Caki2 (cell line): ENCODE data around the gene LIN28B. TPM values are rescaled to one million over a fixed set of nuclear protein-coding genes. Genes with fewer than 3 reads are reported as not detected.
"Not testable (repeated sequence)": the region's sequence is repeated elsewhere in the genome, so short reads cannot be mapped to it uniquely, and the experiment has no call there.

ENCODE experiments used
- DNase-seq: peaks from one replicate; pipeline ENCODE4 v3.0.0-alpha.2; 2015; ENCODE audit warnings: low read depth
- in situ Hi-C: cut with HindIII; loops from 2 replicates; pipeline ENCODE4 v1.10.0; 2016; ENCODE audit warnings: low sequenced_read_pairs, low pct_unique_long_range_greater_than_20kb, mixed read lengths
- total RNA-seq: library from RNA; depleted of rRNA; stranded (reverse); fragments of >200 nt; shearing (Covaris generic); gene quantifications from 2 replicates; pipeline ENCODE4 v1.2.3, GENCODE V29; 2014; ENCODE audit warnings: low replicate concordance

Gene LIN28B
- total RNA-seq, 1 experiment from 2014 or later, result not detected

DNA sequence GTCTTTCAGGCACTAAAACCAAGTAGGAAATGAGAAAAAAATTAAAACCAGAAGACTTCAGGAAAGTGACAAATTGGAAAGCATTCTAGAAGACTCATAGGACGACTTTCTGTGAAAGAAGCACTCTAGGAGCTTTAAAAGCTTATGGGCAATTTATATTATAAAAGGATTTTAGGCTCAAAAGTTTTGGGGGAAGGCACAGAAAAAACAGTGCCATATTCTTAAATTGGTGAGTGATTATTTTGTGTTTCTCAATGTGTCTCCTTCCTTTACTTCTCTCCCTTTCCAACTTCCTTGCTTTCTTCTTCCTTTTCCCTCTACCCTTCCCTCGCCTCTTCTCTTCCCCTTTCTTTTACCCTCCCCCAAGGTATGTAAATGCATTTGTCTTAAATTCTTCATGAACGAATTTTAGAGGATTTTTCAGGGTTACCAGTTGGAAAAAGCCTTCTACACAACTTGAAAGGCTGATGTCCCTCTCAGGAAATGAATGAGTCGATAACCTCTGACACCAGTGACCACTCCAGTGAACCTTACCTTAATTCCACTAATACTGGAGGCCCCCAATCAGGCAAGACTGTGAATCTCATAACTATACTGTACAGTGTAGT is 2.6 kb upstream of the LIN28B start:
- in situ Hi-C loops, result no loop called here

GRCh38 chr6:104955491-104955890 is 1.4 kb upstream of the LIN28B start:
- in situ Hi-C loops, result no loop called here
- DNase-seq, result no peak

More for the DNA sequence above, 2.6 kb upstream of the LIN28B start:
- DNase-seq, result no peak

DNA sequence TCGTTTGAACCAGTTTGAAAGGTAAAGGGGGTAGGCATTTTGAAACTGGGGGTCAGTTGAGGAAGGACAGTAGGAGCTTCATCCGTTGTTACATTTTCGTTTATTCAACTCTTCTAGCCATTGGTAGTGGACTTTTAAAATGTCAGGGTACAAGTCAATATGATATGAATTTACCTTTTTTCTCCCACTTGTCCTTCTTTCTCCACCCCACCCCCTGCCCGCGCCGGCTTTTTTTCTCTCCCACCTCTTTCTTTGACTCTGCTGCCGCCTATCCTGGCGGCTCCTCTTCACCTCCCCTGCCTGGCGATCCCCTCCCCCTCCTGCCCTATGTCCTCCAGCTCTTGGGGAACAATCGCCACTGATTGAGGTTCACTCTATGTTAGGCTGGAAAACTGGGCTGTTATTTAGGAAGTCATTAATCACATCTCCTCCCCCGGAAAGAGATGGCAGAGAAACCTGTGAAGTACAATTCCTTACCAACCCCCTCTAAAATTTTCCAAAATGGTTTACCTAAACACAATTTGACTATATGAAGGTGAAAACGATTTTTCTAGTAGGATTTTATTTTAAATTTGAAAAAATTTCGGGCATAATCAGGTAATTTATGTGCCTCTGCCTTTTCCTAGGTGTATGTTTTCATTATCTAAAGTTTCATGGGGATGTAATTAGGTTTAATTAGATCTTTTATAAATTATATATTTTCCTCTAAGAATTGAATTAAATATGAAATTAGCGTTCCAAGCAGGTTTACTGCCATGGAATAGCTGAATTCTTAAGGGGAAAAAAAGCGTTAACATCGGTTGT is 778 bp upstream of the LIN28B start:
- in situ Hi-C loops, result no loop called here
- no peak for DNase-seq

DNA sequence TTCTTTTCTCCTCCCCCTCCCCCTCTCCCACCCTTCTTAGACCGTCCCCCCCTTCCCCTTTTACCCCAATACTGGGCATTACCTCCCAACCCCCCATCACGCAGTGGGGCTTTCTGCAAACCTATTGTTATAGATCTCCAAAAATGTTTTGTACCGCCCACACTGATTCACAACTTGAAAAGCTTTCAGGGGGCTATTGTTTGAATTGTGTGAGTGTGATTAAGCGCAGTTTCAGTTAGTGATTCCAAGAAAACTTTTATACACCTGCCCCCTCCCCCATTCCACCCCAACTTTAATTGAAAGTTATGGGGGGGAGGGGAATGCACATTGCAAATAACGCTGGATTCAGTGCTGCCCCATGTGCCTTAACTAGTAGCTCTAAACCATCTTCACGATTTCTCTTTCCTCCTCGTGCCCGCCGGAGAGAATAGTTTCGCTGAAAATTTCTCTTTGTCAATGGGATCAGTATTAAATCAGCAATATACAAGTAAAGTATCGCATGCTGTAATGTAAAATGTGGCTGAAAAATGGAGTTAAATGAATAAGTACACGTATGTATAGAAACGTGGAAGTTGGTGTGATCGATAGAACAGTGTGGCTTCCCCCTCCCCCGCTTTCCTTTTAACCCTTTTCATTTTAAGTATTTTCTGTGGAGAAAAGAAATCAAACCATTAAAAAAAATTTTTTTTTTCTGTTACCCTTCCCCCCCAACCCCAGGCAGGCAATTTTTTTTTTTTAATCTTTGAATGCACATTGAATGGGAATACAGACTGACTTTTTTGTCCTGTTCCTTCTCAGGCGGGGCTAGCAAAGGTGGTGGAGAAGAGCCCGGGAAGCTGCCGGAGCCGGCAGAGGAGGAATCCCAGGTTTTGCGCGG is 632 bp downstream of the LIN28B start:
- in situ Hi-C loops, result no loop called here
- no peak for DNase-seq

DNA sequence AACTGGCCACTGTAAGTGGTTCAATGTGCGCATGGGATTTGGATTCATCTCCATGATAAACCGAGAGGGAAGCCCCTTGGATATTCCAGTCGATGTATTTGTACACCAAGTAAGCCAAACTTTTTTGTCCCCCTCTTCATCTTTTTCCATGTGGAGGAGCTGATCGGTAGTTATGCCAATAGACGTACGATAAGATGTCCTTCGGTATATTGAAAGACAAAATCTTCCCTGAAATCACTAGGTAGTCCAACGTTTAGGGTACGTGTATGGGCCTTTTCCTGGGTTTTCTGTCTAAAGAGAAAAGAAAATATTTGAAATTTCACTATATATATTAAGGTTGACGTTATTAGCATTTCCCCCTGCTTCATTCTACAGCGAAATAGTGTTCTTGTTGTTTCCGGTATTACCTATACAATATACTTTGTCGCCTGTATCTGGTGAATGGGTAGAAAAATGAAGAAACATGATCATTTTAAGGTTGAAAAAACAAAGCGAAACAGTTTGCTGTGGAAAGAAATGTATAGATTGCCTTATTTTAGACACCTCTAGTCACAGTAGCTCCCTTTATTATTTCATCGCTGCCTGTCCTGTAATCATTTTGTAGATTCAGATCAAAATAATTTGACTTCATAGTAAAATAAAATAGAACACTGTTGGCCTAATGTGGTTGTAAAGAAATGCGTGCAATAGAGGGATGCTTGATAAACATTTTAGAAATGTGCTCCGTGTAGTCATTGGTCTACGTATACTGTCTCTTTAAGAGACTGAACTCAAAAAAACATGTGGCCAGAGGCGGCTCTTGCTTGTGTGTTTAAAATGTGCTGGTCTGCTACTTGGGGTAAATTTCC is 1.5 kb downstream of the LIN28B start:
- in situ Hi-C loops, result no loop called here
- DNase-seq, result no peak

DNA sequence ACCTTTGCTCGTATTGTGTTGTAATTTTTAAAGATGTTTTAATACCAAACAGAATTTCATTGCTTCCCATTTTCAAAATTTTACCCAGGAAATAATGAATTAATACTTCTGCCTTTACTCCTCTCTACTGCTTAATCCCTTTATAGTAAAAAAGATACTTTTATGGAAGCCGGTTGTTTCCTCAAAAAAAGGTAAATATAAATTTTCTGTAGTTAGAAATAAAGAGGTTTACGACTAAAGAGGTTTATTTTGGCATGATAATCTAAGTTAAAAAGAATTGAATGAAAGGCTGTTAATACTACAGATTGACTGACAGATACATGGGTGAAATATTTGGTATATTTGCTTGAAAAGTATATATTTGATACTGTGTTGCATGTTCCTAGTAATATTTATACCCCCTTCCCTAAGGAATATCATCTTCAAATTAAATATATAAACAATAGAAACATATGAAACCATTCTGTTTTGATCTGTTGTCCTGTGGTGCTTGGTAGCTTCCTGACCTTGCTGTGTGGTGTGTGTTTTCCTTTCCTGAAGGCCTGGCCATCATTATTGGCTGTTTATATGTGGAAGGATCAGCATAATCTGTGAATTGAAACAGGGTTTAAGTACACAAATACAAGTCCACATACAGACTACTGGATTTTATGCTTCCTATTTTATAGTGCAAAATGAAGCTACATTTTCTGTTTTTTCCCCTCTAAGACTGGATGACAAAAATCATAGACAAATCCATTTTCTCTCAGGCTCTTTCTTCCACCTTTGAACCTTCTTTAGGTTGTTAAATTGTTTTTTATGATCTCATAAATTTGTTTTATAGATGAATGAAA is 2.3 kb downstream of the LIN28B start:
- in situ Hi-C loops, result no loop called here
- no peak for DNase-seq

- no peak for DNase-seq
- in situ Hi-C loops, result no loop called here
Measured at GRCh38 chr6:104969108-104969507, 12.2 kb downstream of the LIN28B start.

DNA sequence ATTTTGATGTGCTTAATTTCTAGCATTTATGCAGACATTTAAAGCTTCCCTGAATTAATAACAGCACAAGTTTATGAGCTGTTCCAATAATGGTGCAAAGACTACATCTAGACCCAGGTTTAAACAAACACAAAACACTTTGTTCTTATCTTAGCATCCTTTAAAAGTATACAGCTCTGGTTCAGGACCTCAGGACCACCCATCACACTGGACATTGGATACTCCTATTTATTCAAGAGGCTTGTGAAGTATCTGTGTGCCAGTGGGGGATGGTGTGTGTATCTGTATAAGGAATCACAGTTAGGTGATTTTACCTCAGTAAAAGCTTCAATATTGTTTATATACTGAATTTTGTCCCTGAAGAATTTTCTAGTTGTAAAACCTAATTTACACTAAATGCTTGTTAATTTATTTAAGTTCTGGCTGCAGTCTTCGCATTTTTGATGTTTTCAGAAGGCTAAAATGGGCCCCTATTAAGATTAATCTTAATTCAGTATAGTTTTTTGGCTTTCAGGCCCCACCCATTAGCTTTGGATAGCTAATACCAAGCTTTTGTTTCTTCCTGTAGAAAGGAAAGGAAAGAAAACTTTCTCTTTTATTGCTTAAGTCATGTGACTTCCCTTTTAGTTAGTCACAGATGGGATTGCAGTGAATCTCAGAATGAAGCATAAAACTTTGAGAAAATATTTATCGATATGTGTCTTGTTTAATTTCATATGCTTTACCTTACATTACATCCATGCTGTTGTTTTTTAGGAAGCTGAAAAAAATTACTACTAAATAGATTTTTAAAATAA is 13.1 kb downstream of the LIN28B start:
- no peak for DNase-seq
- in situ Hi-C loops, result no loop called here

GRCh38 chr6:104973404-104973803 is 16.5 kb downstream of the LIN28B start:
- in situ Hi-C loops, result no loop called here
- DNase-seq, result no peak

- DNase-seq, result no peak
- in situ Hi-C loops, result no loop called here
Measured at GRCh38 chr6:104983296-104983695, 26.4 kb downstream of the LIN28B start.

DNA sequence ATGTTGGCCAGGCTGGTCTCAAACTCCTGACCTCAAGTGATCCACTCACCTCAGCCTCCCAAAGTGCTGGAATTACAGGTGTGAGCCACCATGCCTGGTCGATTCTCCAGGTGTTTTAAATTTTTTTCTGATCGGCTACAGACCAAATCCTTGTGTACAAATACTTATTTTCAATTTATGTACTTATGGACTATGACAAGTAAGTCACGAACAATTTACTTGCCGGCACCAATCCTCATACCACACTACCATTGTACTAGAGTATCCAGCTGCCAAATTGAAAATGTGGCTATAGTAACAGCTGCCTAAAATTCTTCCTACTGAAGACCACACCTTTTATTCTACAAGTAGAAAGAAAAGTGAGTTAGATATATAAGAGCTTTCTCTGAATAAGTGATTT is 26.9 kb downstream of the LIN28B start:
- DNase-seq, result no peak
- in situ Hi-C loops, result no loop called here

DNA sequence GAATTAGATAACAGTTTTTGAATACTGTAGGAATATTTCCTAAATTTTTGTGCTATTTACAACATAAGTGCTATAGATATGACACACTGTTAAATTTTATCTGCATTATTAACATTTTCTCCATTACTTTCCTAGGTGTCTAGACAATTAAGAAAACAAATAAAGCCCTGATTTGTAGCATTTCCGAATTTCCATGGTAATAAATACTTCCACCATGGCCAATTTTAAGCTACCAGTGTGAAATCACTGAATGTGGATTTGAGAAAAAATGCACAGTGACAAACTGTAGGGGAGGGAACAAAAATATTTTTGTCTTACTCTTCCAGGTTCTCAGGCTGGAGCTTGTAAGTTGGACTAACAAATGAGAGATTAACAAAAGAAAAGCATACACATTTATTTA is 27.9 kb downstream of the LIN28B start:
- in situ Hi-C loops, result no loop called here
- DNase-seq, result no peak

DNA sequence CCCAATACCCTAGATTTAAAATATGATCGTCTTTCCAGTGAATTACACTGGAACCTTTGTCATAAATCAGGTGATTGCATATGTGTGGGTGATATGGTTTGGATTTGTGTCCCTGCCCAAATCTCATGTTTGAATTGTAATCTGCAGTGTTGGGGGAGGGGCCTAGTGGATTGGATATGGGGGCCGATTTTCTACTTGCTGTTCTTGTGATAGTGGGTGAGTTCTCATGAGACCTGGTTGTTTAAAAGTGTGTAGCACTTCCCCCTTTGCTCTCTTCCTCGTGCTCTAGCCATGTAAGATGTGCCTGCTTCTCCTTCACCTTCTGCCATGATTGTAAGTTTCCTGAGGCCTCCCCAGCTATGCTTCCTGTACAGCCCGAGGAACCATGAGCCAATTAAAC is 29.0 kb downstream of the LIN28B start:
- in situ Hi-C loops, DNase-seq: not testable (repeated sequence)

- in situ Hi-C loops, result no loop called here
- DNase-seq, result no peak
Measured at GRCh38 chr6:104986625-104987024, 29.7 kb downstream of the LIN28B start.

DNA sequence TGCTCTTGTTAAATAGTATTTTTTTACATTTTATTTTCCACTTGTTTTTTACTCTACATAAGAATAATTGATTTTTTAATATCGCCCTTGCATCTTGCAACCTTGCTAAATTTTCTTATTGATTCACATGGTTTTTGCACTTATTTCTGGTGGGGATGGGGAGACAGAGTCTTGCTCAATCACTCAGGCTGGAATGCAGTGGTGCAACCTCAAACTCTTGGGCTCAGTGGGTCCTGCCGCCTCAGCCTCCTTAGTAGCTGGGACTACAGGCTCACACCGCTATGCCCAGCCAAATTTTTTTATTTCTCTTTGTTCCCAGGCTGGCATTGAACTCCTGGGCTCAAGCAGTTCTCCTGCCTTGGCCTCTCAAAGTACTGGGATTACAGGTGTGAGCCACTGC is 30.3 kb downstream of the LIN28B start:
- DNase-seq, result no peak
- in situ Hi-C loops, result no loop called here

- in situ Hi-C loops, result no loop called here
- DNase-seq, result no peak
Measured at GRCh38 chr6:104990085-104990484, 33.2 kb downstream of the LIN28B start.

DNA sequence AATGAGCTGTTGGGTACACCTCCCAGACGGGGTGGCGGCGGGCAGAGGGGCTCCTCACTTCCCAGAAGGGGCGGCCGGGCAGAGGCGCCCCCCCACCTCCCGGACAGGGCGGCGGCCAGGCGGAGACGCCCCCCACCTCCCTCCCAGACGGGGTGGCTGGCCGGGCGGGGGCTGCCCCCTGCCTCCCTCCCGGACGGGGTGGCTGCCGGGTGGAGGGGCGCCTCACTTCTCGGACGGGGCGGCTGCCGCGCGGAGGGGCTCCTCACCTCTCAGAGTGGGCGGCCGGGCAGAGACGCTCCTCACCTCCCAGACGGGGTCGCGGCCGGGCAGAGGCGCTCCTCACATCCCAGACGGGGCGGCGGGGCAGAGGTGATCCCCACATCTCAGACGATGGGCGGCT is 34.2 kb downstream of the LIN28B start:
- DNase-seq, in situ Hi-C loops: not testable (repeated sequence)
